Measurements from ENCODE around the gene TMEM140. TPM values are rescaled to one million over a fixed set of nuclear protein-coding genes. Genes with fewer than 3 reads are reported as not detected.
A peak's percentile ranks its signal among the peaks of the same experiment; 100 is the strongest.

The TMEM140 gene
- total and polyA plus RNA-seq, 4 donors = 16.1 to 35.2 (median 18.6) TPM

- 72 to 86% methylated on average over 13 of the region's 13 CpGs for WGBS, 2 donors
- H3K27ac ChIP-seq (ENCODE audit: low read depth in 1 of 2, low read length in 1 of 2) = peak overlapping the region in 1 of 2 donors; percentile 56
- ATAC-seq (ENCODE audit: insufficient read depth, low FRiP score) (no peak), DNase-seq (peak; percentile 46 to 73 (median 52))
- H3K4me3 ChIP-seq = no peak overlapping the region
- no peaks in the 10 kb centered on the region for H3K27me3 ChIP-seq (ENCODE audit: control insufficient read depth in 3 of 3, insufficient read depth in 3 of 3, low read length in 2 of 3)
- H3K9ac ChIP-seq (ENCODE audit: insufficient read depth in 1 of 2, low read length in 2 of 2) = no peak overlapping the region
- H3K36me3 ChIP-seq (ENCODE audit: control insufficient read depth in 4 of 4, insufficient read depth in 4 of 4, low read length in 4 of 4) = peaks cover 8 to 24% (median 18%) of the 10 kb centered on the region in 4 donors
- peaks cover 6 to 19% (median 12%) of the 10 kb centered on the region in 4 donors for H3K9me3 ChIP-seq (ENCODE audit: control insufficient read depth in 4 of 4, insufficient read depth in 3 of 4, low read length in 3 of 4)
- no peaks in the 10 kb centered on the region for H3K4me1 ChIP-seq (ENCODE audit: control insufficient read depth in 5 of 5, insufficient read depth in 5 of 5, low read length in 5 of 5)
- TF ChIP-seq CTCF (IDR thresholded peaks at IDR 0.05; ENCODE audit: control extremely low read depth, extremely low read depth) = no peak
Measured at GRCh38 chr7:135178364-135178763, 30.5 kb downstream of the TMEM140 start.

- peaks cover 6 to 19% (median 13%) of the 10 kb centered on the region in 4 donors for H3K9me3 ChIP-seq (ENCODE audit: control insufficient read depth in 4 of 4, insufficient read depth in 3 of 4, low read length in 3 of 4)
- H3K36me3 ChIP-seq (ENCODE audit: control insufficient read depth in 4 of 4, insufficient read depth in 4 of 4, low read length in 4 of 4) = peaks cover 17 to 35% (median 24%) of the 10 kb centered on the region in 4 donors
- no peaks in the 10 kb centered on the region for H3K27me3 ChIP-seq (ENCODE audit: control insufficient read depth in 3 of 3, insufficient read depth in 3 of 3, low read length in 2 of 3)
- H3K27ac ChIP-seq (ENCODE audit: low read depth in 1 of 2, low read length in 1 of 2) = no peak overlapping the region
- DNase-seq (no peak), ATAC-seq (ENCODE audit: insufficient read depth, low FRiP score) (no peak)
- no peak for TF ChIP-seq CTCF (IDR thresholded peaks at IDR 0.05; ENCODE audit: control extremely low read depth, extremely low read depth)
- no peak overlapping the region for H3K9ac ChIP-seq (ENCODE audit: insufficient read depth in 1 of 2, low read length in 2 of 2)
- no peaks in the 10 kb centered on the region for H3K4me1 ChIP-seq (ENCODE audit: control insufficient read depth in 5 of 5, insufficient read depth in 5 of 5, low read length in 5 of 5)
- 73 to 88% methylated on average over 8 of the region's 8 CpGs for WGBS, 2 donors
- H3K4me3 ChIP-seq = no peak overlapping the region
Measured at GRCh38 chr7:135179321-135179925, 31.6 kb downstream of the TMEM140 start.

GRCh38 chr7:135180122-135180521 is 32.2 kb downstream of the TMEM140 start:
- Histone ChIP-seq H3K9ac (ENCODE audit: insufficient read depth in 1 of 2, low read length in 2 of 2) (no peak overlapping the region), H3K27me3 (ENCODE audit: control insufficient read depth in 3 of 3, insufficient read depth in 3 of 3, low read length in 2 of 3) (no peaks in the 10 kb centered on the region), H3K9me3 (ENCODE audit: control insufficient read depth in 4 of 4, insufficient read depth in 3 of 4, low read length in 3 of 4) (peaks cover 6 to 19% (median 13%) of the 10 kb centered on the region in 4 donors), H3K4me3 (no peak overlapping the region), H3K36me3 (ENCODE audit: control insufficient read depth in 4 of 4, insufficient read depth in 4 of 4, low read length in 4 of 4) (peaks cover 19 to 37% (median 26%) of the 10 kb centered on the region in 4 donors), H3K4me1 (ENCODE audit: control insufficient read depth in 5 of 5, insufficient read depth in 5 of 5, low read length in 5 of 5) (no peaks in the 10 kb centered on the region), H3K27ac (ENCODE audit: low read depth in 1 of 2, low read length in 1 of 2) (no peak overlapping the region)
- DNase-seq = no peak
- 95% methylated on average over 5 of the region's 5 CpGs for WGBS, 2 donors
- no peak for ATAC-seq (ENCODE audit: insufficient read depth, low FRiP score)
- TF ChIP-seq CTCF (IDR thresholded peaks at IDR 0.05; ENCODE audit: control extremely low read depth, extremely low read depth) = no peak

Data from lung (tissue), 12 donors.